ENCODE results near the gene BMI1. TPM values are rescaled to one million over a fixed set of nuclear protein-coding genes. Genes with fewer than 3 reads are reported as not detected.

Gene BMI1
- total and polyA plus RNA-seq, 4 donors = 13.2 to 28.7 (median 19.5) TPM

- TF ChIP-seq REST (IDR thresholded peaks at IDR 0.05) (no peak), YY1 (IDR thresholded peaks at IDR 0.05) (no peak)
Measured at GRCh38 chr10:22338185-22338900, 17.4 kb downstream of the BMI1 start (continued).

- TF ChIP-seq YY1 (IDR thresholded peaks at IDR 0.05) = no peak
- TF ChIP-seq MAX (IDR thresholded peaks at IDR 0.05) = no peak
- no peak for TF ChIP-seq ATF3 (IDR thresholded peaks at IDR 0.05)
- no peak for TF ChIP-seq GABPA (IDR thresholded peaks at IDR 0.05 in 1 of 2, conservative IDR thresholded peaks at IDR 0.05 in 1 of 2)
- no peak for TF ChIP-seq FOXA2 (IDR thresholded peaks at IDR 0.05)
- TF ChIP-seq CTCF (IDR thresholded peaks at IDR 0.05; ENCODE audit: low read depth, low read length, missing input control) = no peak
- no peak for TF ChIP-seq SP1 (IDR thresholded peaks at IDR 0.05)
- TF ChIP-seq TAF1 (conservative IDR thresholded peaks at IDR 0.05) = no peak
- TF ChIP-seq HNF4A (conservative IDR thresholded peaks at IDR 0.05) = no peak
- TF ChIP-seq HNF4G (IDR thresholded peaks at IDR 0.05) = no peak
- TF ChIP-seq RAD21 (IDR thresholded peaks at IDR 0.05) = no peak
- no peak for TF ChIP-seq FOXA1 (IDR thresholded peaks at IDR 0.05)
- no peak for TF ChIP-seq RXRA (IDR thresholded peaks at IDR 0.05)
- no peak for TF ChIP-seq EGR1 (IDR thresholded peaks at IDR 0.05; ENCODE audit: low read depth in 2 of 2)
- no peak for TF ChIP-seq NR2F2 (IDR thresholded peaks at IDR 0.05)
- no peak for TF ChIP-seq ZBTB33 (IDR thresholded peaks at IDR 0.05)
- H3K9me3 ChIP-seq (ENCODE audit: control insufficient read depth in 4 of 4, low read length in 3 of 4) = peaks cover 0 to 7% (median 0%) of the 10 kb centered on the region in 4 donors
- DNase-seq (ENCODE audit: low spot score) = no peak
- H3K27me3 ChIP-seq (ENCODE audit: control insufficient read depth in 4 of 4, insufficient read depth in 4 of 4, low read length in 3 of 4) = peaks cover 0 to 48% (median 21%) of the 10 kb centered on the region in 4 donors
- no peak overlapping the region for H3K4me3 ChIP-seq (ENCODE audit: low read depth in 1 of 3, low read length in 3 of 3)
- no peaks in the 10 kb centered on the region for H3K36me3 ChIP-seq (ENCODE audit: control insufficient read depth in 4 of 4, insufficient read depth in 3 of 4, low read depth in 1 of 4, low read length in 3 of 4)
- no peak overlapping the region for H3K27ac ChIP-seq (ENCODE audit: low read depth in 1 of 2, low read length in 2 of 2)
- no peak overlapping the region for H3K9ac ChIP-seq (ENCODE audit: low read depth in 1 of 2, low read length in 2 of 2)
- H3K4me1 ChIP-seq (ENCODE audit: control insufficient read depth in 4 of 4, insufficient read depth in 4 of 4, low read length in 3 of 4) = peaks cover 11 to 39% (median 26%) of the 10 kb centered on the region in 4 donors
Measured at GRCh38 chr10:22338931-22339330, 18.0 kb downstream of the BMI1 start.
